NCI-H2196 (cell line): ENCODE data around the gene HECA.

Experiments
- DNase-seq: peaks from one replicate; lab custom pipeline; 2025; ENCODE audit not compliant: unreplicated experiment; lab: John Stamatoyannopoulos, UW

HECA gene

DNA sequence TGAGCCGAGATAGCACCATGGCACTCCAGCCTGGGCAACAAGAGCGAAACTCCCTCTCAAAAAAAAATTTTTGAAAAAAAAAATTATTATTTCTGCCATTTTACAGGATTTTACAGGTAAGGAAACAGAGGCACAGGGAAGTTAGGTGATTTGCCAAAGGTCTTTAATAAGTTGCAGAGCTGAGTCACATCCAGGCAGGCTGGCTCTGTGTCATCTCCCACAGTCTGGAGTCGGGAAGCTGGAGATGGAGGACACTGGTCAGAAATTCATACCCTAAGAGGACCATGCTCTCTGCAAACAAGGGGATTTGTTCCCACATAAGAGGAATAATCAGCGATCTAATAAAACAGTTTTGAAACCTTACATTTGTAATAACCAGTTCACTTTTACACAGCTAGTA is 24.1 kb downstream of the HECA start:
- DNase-seq: no peak

DNA sequence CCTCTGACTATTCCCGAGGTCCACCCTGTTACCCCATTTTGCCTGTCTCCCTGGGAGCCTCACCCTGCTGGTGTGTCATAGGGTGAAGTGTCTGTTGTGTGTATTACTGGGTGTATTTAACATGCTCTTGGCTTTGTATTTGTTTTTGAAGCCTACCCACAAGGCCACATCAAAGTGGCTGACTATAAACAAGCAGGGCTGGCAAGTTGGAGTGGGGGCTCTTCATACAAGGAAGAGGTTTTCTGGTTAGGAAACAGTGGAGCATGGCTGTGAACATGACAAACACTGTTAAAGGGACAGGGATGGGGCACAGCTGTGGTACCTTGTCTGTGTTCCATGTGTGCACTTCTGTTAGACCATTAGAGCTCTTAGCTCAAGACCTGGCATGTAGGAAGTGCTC is 26.3 kb downstream of the HECA start:
- no peak for DNase-seq

- DNase-seq: no peak
These were observed 27.0 kb downstream of the HECA start for GRCh38 chr6:139161817-139162284.

DNA sequence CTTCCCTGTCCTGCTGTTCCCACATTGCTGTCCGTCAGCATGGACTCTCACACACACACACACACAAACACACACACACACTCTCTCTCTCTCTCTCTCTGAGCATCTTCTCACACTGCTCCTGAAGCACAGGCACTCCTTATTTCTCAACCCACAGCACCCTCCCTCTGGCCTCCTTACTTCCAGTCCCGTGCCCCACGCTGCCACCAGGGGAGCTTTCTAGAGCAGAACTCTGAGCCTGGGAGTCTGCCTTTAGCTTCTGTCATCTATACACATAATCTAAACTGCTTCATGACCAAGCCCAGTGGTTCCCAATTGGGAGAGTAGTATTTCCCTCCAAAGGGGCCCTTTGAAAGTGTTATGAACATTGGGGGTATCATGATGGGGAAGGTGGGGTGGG is 29.1 kb downstream of the HECA start:
- DNase-seq: no peak

DNA sequence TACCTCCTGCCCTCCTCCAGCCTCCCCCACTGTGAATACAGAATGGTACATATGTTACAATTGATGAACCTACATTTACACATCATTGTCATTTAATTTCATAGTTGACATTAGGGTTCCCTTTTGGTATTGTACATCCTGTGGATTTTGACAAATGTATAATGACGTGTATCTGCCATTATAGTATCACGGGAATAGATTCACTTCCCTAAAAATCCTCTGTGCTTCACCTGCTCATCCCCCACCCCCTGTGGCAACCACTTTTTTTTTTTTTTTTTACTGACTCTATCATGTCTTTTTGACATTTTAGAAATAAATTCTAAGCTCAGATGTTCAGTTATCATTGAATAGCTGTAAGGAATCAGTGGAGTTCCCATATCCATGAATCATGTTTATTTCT is 30.4 kb downstream of the HECA start:
- no peak for DNase-seq

DNA sequence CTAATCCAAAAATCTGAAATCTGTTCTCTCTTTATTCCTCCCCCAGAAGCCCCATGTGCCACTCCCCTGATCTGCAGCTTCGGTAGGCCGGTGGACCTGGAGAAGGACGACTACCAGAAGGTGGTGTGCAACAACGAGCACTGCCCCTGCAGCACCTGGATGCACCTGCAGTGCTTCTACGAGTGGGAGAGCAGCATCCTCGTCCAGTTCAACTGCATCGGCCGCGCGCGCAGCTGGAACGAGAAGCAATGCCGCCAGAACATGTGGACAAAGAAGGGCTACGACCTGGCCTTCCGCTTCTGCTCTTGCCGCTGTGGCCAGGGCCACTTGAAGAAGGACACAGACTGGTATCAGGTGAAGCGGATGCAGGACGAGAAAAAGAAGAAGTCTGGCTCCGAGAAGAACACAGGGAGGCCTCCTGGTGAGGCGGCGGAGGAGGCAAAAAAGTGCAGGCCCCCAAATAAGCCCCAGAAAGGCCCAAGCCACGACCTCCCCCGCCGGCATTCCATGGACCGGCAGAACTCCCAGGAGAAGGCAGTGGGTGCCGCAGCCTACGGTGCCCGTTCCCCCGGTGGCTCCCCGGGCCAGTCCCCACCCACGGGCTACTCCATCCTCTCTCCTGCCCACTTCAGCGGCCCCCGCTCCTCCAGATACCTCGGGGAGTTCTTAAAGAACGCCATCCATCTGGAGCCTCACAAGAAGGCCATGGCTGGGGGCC is 31.5 kb downstream of the HECA start:
- DNase-seq: no peak

GRCh38 chr6:139166956-139167313 is 32.1 kb downstream of the HECA start:
- no peak for DNase-seq

GRCh38 chr6:139172151-139172550 is 37.3 kb downstream of the HECA start:
- no peak for DNase-seq

DNA sequence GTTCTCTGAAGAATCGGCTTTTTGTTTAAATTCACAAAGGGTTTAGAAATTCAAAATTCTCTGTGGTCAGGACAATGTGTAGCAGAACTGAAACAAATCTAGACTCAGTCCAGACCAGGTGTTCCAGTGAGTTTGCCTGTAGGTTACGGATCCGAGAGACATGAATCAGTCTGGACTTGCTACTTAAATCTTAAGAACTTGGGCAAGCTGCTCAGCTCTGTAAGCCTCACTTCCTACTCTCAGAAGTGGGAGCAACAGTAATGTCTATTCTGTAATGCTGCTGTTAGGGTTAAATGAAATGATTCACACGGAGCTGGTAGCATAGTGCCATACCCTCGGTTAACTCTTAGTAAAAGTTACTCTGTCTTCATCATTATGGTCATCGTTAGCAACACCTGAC is 37.7 kb downstream of the HECA start:
- DNase-seq: no peak

DNA sequence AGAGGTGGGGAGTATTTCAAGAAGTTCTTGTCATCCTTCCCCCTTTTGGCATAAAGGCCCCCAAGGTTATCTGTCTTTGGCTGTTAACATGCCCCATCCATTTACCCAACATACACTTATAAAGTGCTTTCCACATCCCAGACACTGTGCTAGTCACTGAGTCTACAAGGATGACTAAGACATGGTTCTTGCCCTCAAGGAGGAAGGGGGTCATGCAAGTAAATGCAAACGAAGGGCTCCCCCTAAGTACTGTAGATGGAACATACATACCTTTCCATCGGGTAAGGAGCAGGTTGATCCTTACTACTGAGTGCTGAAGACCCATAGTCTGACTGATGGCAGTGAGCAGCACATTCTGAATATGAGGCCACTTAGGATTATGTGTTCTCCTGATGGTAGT is 38.3 kb downstream of the HECA start:
- DNase-seq: no peak

GRCh38 chr6:139173822-139174221 is 38.9 kb downstream of the HECA start:
- DNase-seq: no peak

DNA sequence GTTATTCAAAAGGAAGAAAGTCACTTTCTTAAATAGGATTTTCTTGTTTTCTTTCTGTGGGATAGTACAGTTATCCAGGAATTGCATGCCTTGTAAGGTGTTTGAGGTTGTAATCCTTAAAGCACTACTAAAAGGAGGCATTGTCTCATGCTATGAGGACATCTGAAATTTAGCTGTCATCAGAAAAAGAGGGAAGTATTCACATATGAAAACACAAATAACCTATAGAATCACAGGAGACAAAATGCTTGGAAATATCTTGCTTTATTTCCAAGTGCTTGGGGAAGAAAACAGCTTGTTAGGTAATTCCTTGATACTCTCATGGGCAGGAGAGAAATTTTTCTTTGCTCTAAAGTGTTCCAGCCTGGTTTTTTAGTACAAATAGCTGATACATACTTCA is 40.1 kb downstream of the HECA start:
- DNase-seq: no peak

DNA sequence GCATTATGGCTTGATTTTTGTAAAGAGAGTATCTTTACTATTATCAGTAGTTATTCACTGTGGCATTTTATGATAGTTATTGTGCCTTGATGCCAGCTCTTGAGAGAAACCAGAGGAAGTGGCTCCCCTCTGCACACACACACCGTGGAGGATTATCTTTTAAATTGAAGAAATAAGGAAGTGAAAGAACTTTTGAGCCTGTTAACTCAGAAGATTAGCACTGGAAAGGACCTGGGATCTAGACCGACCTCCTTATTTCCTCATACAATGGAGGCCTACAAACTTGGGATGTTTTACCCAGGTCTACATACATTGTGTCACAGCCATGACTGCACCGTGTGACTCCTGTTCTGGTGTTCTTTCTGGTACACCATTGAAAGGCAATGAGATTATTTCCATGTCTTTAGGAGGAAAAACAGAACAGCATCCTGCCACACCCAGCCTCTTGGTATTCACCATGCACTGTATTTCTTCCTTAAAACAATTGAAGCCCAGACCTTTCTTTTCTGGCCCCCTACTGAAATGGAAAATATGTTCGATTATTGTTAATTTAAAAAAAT is 40.6 kb downstream of the HECA start:
- no peak for DNase-seq

- no peak for DNase-seq
These were observed 46.4 kb downstream of the HECA start for GRCh38 chr6:139181236-139181635.

DNA sequence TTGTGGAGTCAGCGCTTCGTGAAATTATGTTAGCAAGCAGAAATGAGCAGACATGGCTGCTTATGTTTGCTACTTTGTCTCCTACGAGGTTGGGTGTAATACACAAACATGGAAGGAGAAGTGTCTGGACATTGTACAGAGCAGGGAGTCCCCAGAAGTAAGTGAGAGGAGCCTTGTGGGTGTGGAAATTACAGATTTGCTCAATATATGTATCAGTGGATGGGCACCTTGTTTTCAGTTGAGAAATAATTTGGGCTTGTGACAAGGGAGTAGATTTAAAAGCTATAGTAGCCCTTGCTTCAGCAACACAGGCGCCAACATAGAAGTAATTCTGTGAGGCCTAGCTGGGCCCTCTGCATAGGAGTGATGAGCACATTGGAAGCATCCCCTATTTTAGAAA is 49.2 kb downstream of the HECA start:
- DNase-seq: no peak

- DNase-seq: no peak
These were observed 49.6 kb downstream of the HECA start for GRCh38 chr6:139184459-139184858.

- DNase-seq: no peak
These were observed 51.4 kb downstream of the HECA start for GRCh38 chr6:139186242-139186641.

GRCh38 chr6:139186692-139187091 is 51.8 kb downstream of the HECA start:
- no peak for DNase-seq

DNA sequence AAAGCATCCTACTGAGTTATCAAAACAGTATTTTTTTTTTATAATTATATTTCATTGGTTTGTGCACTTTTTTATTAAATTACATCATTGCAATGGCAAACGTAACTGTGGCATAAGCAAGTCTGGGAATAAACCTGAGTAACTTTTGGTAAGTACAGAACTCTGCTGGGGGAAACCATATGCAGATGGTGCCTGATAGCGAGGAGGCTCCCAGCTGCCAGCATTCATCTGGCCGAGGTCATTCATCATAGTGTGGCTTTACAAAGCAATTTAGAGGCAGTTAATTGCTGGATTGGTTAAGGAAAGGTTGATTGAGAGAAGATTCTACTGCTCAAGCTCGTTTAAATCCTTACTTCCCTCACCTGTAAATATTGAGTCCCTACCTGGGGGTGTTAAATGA is 52.6 kb downstream of the HECA start:
- no peak for DNase-seq

DNA sequence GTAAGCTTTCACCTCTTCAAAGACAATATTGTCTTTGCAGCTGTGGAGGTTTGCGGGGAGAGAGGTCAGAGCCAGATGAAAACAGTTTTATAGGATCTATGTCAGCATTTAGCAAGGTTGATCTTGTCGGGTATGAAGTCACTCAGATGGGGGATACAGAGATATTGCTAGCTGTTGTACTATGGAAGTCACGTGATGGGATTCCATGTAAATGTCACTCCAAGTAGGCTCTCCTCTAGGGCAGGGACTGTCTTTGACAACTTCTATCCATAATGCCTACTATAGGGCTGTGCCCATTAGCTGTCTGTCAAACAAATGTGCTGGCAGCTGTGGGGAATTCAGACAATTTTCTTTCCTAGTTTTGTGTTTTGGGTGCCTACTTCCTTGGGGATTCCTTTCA is 54.8 kb downstream of the HECA start:
- no peak for DNase-seq

DNA sequence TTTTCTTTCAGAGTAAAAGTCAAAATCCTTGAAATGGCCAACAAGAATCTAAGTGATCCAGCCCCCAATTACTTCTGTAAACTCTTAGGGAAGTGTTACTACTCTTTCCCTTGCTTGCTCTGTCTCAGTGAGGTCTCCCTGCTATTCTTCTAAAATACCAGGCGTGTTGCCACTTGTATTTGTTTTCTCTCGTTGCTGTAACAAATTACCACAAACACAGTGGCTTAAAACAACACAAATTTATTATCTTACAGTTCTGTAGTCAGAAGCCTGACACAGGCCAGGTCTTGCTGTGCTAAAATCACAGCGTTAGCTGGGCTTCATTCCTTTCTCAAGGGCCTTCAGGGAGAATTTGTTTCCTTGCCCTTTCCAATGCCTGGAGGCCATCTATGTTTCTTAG is 59.9 kb downstream of the HECA start:
- no peak for DNase-seq

DNA sequence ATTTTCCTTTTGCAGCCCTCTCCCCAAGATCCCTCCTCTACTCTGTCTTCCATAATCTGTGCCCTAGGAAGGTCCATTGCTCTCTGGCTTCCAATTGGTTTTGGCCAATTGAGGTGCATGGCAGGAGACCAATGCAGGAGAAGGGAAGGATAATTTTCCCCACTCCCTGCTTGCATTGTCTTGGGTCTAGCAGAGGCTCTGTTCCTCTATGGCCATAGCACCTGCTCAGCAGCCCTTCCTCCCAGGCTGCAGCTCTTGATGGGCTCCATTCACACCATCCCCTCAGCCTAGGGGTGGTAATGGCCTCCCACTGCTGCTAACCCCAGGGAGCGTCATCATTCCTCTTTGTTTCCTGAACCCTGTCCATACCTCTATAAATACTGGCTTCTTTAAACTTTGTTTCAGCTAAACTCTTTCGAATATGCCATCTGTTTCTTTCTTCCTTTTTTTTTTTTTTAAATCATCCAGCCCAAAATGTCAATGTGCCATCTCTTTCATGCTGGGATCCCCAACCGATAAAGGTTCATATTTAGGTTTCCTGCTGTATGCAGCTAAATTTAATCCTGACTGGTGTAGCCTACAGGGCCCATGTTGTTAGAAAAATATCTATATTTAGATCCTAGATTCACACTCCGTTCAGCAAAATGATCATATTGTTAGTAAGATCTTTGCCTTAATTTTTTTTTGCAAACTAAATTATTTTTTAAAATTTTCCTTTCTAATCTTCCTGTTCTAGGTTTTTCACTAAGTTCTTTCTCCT is 63.8 kb downstream of the HECA start:
- no peak for DNase-seq
